ENCODE measurements around the gene KRT76.

The KRT76 gene

DNA sequence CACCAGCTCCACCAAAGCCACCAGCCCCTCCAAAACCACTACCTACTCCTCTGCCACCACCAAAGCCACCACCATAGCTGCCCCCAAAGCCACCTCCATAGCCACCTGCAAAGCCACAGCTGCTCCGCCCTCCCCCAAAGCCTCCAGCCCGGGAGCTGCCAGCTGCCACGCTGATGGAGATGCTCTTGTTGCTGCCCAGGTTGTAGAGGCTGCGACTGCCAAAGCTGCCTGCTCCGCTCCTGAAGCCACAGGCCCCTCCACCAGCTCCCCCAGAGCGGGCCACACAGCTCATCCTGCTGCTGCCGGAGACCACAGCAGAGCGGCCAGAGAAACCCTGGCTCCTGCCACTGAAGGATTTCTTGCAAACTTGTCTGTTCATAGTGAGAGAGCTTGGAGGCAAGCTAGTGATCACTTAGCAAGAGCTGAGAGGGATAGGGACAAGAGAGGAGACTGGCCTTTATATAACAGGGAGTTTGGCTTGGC is at the start of gene KRT76:
Gene KRT76, minus strand, starts transcription at position 433 of the 483 bp plus-strand sequence. Its CDS starts 54 bp downstream, at position 379.
- DNase-seq, result no peak

DNA sequence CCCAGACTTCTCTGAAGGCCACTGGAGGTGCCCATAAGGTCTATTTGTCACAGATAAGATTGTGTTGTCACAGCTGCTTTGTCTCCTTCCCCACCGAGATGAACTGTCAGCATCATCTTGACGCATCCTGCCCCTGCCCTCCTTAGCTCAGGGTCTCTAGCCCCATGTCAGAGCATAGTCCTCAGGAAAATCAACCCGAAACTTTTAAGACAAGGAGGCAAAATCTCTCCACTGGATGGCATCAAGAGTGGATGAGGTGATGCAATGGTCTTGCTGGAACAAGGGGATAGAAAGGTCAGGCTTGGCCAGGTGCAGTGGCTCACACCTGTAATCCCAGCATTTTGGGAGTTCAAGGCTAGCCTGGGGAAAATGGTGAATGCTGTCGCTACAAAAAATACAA is 48.8 kb upstream of the KRT76 start:
- no peak for DNase-seq

- DNase-seq, result no peak
Measured at GRCh38 chr12:52824741-52825410, 47.7 kb upstream of the KRT76 start.

GRCh38 chr12:52823761-52824450 is 46.8 kb upstream of the KRT76 start:
- no peak for DNase-seq

DNA sequence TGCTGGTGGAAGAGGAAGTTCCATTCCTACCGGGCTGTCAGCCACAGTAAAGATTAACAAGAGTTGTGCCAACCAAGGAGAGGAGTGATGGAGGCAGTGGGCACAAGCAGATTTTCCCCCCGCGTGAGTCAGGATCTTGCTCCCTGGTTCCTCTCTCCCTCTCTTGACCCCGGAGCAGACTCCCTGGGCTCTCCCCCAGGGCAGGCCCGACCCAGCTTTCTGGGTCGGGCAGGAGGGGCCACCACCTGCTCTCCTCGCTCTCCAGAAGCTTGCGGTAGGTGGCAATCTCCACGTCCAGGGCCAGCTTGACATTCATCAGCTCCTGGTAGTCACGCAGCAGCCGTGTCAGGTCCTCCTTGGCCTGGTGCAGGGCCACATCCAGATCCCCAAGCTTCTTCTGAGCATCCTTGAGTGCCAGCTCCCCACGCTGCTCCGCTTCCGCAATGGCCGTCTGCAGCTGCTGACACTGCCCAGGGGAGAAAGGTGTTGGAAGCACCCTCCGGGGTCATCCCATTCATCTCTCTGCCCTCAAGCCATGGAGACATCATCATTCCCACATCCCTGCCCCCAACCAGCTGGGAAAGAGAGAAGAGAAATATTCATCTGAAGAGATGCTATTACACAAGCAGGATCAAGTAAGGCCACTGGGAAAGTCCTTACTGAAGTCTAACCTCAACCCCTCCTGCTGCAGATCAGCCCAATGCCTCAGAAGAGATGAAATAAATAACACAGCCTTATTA is 45.8 kb upstream of the KRT76 start:
- no peak for DNase-seq

GRCh38 chr12:52821826-52822660 is 44.9 kb upstream of the KRT76 start:
- DNase-seq, result no peak

DNA sequence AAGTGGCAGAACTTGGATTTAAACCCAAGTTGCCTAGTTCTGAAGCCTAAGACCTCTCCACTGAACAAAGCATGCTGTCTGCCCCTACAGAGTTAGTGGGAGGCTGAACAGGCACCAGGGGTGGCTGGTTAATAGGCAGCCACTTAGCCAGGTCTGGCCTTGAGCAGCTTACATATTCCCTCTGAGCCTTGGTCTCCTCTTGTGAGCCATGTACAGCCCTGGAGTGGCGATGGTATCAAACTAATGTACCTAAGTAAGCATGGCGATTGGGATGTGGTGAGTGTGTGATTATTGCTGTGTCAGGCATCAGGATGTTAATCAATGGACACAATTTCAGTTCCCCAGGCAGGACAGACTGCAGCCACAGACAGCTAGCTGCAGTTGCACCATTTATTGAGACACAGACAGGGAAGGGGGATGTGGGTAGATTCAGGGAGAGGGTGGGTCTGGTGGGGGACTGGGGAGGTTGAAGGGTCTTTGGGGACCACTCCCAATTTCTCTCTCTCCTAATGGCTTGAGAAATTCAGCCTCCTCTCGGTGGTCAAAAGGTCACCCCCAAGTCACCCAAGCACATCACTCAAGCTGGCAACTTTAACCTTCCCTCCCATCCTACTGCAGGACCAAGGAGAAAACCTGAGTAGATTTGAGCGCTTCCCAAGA is 44.1 kb upstream of the KRT76 start:
- DNase-seq, result no peak

- DNase-seq, result no peak
Measured at GRCh38 chr12:52820521-52820920, 43.4 kb upstream of the KRT76 start.

DNA sequence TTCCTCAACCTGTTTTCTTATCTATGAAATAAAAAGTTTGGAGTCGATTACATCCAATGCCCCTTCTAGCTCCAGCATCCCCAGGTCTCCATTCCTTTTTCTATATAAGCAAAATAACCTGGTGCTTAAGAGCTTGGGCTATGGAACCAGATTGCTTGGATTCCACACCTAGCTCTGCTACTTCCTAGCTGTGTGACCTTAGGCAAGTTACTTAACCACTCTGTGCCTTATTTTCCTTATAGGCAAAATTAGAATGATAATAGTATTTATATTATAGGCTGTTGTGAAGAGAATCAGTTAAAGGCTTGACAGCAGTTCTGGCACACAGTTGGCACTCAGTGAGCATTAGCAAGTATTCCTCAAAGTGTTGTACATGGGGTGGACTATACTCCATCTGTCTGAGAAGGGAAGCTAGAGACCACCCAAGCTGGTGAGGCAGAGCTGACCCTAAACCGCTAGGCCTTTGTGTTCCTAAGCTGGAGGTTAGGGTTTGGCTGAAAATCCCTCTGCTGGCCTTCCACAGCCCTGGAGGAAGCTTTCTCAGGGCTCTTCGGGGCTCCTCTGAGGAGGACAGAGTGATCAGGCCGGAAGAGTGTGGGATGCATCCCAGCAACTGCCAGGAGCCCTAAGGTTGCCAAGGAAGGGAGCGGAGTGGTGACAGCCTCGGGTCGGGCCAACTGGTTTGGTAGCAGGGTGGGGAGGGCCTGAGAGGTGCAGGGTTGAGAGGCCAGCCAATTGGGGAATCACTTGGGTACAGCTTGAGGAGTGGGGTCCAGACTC is 42.8 kb upstream of the KRT76 start:
- no peak for DNase-seq

DNA sequence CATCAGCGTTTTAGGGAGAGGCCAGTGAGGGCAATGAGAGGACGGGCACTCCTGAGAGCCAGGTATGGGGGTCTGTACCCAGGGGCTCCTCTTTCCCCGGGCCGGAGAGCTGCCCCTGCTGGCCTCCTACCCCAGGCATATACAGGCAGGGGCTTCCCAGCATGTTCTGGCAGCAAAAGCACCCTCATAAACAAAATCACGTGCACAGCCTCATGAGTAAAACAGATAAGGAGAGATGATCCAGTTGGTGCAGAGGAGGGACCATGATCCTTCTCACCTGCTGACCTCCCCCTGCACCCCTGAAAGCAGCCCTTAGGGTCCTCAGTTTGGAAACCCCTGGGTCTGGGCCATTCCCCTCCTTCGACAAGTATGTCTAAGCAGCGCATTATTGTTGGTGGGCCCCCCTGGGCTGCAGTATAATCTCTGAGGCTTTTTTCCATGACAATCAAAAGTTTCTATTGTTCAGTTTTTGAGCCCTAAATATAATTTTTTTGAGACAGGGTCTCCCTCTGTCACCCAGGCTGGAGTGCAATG is 41.8 kb upstream of the KRT76 start:
- DNase-seq, result no peak

- peak; percentile 22 for DNase-seq
Measured at GRCh38 chr12:52818388-52818787, 41.2 kb upstream of the KRT76 start.

DNA sequence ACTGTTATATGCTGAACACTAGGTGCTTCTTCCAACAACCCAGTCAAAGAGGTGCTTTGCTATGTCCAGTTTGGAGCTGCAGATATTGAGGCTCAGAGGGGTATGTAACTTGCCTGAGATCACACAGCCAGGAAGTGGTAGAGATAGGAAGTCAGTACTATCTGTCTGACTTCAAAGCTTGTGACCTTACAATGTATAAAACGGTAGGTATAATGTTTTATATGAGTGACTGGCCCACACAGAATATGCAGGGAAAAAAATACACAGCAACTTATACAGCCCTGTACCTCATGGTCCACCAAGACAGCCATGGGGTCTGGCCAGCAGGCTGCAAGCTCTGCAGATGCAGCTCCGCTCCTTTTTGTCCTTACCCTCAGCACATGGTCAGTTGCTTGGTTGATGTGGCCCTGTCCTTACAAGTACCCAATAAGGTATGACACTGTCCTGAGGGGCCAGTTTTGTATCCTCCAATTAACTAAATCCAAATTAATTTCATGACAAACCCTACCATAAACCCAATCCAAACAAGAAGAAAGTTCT is 40.6 kb upstream of the KRT76 start:
- DNase-seq, result no peak

GRCh38 chr12:52817003-52817698 is 40.0 kb upstream of the KRT76 start:
- no peak for DNase-seq

GRCh38 chr12:52815676-52816588 is 38.8 kb upstream of the KRT76 start:
- no peak for DNase-seq

- no peak for DNase-seq
Measured at GRCh38 chr12:52815161-52815560, 38.0 kb upstream of the KRT76 start.

DNA sequence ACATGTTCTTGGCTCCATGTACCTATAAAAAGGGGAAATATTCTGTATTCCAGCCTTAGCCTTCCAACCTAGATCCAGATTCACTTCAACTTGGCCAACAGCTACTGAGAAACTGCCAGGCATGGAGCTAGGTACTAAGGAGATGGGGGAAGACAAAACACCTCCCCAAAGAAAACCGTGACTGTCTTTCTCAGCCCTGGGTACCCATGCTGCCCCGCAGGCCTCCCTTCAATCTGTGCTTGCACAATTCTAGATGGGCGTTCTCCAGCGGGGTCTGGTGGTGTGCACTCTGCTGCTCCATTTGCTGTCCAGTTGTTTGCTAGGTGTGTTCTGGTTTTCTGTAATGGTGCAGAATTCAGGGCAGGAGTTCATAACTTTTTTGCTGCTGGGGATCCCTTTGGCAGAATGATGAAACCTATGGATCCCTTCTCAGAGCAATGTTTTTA is 37.6 kb upstream of the KRT76 start:
- DNase-seq, result no peak

DNA sequence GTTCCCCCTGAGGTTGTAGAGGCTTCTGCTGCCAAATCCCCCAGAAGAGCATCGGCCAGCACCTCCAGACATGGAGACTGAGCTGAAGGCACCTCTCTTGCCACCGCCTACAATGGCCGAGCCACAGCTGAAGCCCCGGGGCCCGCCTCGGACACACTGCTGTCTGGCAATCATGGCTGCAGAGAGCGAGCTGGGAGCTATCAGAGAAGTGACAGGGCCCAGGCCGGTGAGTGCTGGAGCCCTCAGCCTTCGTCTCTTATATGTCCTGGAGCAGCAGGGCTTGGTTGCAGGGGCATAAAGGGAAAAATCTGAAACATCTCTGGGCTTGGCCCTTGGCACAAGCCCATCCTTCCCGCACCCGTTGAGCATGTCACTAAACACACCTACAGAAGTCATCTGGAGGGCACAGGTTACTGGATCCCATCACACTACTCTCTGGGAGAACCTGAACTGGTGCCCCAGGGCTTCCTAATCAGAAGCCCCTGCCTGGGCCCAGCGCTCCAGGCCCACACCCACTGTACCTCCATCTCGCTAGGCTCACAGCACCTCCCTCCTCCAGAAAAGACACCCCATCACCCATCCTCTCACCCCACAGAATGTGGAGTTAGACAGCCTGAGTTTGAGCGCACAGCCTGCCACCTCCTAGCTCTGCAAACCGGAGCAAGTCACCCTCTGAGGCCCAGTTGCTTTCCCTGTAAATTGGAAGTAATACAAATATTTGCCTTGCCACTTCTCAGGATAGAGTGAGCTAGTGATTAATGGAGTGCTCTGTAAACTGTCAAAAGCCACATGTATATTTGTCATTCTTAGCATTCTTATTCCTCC is 37.0 kb upstream of the KRT76 start, which contains the start of gene KRT4:
Gene KRT4, minus strand, starts transcription at position 232 of the 825 bp plus-strand sequence. Its CDS starts 58 bp downstream, at position 174.
- no peak for DNase-seq

Data from femur (tissue), 1 donor.